KBM-7 (cell line): ENCODE results near the gene GRIK3.
"Not testable (repeated sequence)": the region's sequence is repeated elsewhere in the genome, so short reads cannot be mapped to it uniquely, and the experiment has no call there.

Source experiments
- DNase-seq: peaks from one replicate; pipeline ENCODE4 v3.0.0-alpha.2; 2015
- in situ Hi-C: fragments of 300-500 bp; cut with MboI; formaldehyde crosslinking; loops from 2 replicates; pipeline ENCODE4 v1.14.3; 2020; ENCODE audit warnings: low sequenced_read_pairs, low pct_unique_long_range_greater_than_20kb, mixed read lengths

The GRIK3 gene

DNA sequence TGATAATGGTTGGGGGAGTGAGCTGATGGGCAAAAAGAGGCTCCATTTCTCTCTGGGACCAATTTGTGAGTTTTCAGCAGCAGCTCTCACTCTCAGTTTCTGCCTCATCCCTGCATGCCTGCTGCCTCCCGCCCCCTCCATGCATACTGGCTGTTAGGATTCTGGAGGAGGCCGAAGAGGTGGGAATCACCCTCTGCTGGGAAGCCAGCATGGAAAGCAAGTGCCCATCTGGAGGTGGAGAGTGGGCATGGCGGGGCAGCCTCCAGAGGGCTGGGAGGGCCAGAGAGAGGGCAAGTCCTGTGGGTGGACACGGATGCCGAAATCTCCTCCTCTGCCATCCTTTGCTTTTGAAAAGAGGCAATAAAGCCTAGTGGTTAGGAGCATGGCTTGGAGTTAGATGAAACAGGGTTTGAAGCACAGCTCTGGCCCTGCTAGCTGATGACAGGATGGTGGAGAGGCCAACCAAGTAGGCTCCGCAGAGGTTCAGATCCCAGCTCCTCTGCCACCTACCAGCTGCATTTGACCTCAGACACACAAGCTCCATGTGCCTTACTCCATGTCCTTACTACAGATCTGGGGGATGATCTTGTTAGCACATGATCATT is 113.4 kb downstream of the GRIK3 start:
- in situ Hi-C loops, result no loop called here
- no peak for DNase-seq

- no peak for DNase-seq
- in situ Hi-C loops, result no loop called here
These were observed 113.9 kb downstream of the GRIK3 start for GRCh38 chr1:36920371-36920770.

DNA sequence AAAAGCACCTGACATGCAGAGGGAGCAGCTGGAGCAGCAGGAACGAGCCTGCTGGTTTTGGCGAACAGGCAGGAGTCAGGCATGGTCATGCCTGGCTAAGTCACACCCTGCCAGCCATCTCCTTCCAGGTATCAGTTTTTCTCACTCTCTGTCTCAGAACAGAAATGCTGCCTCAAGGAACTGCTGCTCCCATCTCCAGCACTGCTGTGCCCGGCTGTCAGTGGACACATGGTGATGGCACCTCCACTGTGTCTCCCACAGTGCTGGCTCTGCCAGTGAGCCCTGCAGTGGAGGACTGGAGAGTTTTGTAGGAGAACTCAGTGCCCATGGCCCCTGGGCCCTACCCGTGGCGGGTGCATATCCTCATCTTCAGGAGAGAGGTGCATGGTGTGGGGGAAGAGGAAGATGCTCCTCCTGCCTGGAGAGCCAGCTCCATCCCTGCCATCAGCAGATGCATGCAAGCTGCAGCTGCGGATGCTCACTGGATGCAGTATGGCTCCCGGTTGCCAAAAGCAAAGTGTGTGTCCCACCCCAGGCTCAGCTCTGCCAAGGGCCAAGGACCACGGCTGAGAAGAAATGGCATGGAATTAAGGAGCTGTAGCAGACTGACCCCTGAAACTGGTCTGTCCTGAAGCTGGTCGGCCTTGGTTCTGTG is 114.7 kb downstream of the GRIK3 start:
- DNase-seq, result no peak
- in situ Hi-C loops, result no loop called here

GRCh38 chr1:36918604-36919003 is 115.7 kb downstream of the GRIK3 start:
- DNase-seq, result no peak
- in situ Hi-C loops, result no loop called here

DNA sequence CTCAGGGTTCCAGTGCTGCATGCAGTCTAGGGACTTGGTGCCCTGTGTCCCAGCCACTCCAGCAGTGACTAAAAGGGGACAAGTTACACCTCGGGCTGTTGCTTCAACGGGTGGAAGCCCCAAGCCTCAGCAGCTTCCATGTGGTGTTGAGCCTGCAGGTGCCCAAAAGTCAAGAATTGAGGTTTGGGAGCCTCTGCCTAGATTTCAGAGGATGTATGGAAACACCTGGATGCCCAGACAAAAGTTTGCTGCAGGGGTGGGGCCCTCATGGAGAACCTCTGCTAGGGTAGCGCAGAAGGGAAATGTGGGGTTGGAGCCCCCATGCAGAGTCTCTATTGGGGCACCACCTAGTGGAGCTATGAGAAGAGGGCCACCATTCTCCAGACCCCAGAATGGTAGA is 117.8 kb downstream of the GRIK3 start:
- DNase-seq, in situ Hi-C loops: not testable (repeated sequence)

DNA sequence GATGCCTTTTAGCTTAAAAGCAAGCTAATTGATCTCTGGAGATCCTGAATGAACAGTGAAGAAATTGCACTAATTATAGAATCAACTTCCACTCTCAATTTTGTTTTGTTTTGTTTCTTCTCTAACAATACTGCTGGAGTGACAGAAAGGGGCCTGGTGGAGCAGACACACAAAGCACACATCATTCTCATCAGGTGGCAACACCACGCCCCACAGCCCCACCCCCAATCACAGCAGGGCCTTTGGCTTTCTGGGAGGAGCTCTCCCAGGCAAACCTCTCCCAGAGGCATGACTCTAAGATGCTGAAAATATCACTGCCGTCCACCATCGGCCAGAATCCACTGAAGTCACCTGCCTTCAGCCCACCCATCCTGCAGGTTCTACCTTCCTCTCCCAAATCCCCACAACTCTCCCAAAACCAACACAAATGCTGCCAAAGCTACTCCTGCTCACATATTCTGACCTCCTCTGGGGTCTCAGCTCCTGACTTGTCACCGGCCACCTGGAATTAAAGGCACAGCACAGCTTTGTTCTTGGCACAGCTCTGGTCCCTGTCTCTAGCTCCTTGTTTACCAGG is 120.7 kb downstream of the GRIK3 start:
- no peak for DNase-seq
- in situ Hi-C loops, result no loop called here

- in situ Hi-C loops, result no loop called here
- no peak for DNase-seq
These were observed 121.3 kb downstream of the GRIK3 start for GRCh38 chr1:36913016-36913415.

GRCh38 chr1:36912365-36912865 is 121.9 kb downstream of the GRIK3 start:
- no peak for DNase-seq
- in situ Hi-C loops, result no loop called here

GRCh38 chr1:36911561-36912364 is 122.6 kb downstream of the GRIK3 start:
- in situ Hi-C loops, result no loop called here
- no peak for DNase-seq

DNA sequence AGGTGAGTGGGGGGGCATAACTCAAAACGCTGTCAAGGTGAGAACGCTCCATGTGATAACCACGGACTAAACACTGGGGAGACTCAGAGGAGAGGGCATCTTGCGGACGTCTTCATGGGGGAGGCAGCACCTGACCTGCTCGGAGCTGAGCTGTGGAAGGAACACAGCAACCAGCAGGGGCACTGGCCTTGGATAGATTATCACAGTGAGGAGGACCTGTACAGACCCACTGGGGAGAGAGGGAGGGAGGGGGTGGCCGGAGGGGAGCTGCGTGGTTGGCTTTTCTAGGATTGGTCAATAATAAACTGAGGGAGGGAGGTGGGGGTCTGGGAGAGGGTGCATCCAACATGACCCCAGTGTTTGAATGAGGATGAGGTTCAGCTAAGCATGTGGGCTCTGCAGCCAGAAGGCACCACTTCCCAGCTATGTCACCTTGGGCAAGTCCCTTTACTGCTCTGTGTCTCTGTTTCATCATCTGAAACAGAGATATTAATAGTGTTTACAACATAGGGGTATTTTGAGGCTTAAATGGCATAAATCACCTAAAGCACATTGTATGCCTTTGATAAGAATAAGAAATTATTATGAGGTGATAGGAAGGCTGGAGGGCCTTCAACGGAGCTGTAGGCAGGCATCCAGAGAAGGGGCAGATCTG is 123.3 kb downstream of the GRIK3 start:
- in situ Hi-C loops, result no loop called here
- DNase-seq, result no peak

- in situ Hi-C loops, result no loop called here
- no peak for DNase-seq
These were observed 124.2 kb downstream of the GRIK3 start for GRCh38 chr1:36909946-36910725.

DNA sequence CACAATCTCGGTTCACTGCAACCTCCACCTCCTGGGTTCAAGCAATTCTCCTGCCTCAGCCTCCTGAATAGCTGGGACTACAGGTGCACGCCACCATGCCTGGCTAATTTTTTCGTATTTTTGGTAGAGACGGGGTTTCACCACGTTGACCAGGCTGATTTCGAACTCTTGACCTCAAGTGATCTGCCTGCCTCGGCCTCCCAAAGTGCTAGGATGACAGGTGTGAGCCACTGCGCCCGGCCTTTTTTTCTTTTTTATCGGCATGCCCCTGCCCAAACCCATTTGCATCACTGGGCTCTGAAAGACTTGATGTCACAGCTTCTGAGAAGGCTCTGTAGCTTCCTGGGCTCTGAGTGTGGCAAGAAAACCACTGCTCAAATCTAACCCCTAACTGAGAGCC is 125.0 kb downstream of the GRIK3 start:
- DNase-seq, in situ Hi-C loops: not testable (repeated sequence)

DNA sequence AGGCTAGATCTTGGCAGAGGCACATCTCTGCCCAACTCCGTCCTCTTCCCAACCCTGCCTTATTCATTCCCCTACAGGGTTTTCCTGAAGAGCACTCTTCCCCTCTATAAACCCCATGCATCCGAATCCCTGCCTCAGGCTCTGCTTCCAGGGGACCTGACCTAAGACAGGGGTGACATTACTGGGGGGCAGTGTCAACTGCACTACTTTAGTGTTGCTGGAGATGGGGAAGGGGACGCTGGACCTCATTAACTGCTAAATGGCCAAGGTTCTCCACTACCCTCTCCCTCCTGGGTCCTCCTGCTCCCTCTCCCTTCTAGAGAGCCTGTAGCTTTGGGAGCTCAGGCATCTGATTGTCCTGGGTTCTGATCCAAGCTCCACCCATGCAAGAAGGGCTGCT is 126.2 kb downstream of the GRIK3 start:
- DNase-seq, result no peak
- in situ Hi-C loops, result no loop called here

DNA sequence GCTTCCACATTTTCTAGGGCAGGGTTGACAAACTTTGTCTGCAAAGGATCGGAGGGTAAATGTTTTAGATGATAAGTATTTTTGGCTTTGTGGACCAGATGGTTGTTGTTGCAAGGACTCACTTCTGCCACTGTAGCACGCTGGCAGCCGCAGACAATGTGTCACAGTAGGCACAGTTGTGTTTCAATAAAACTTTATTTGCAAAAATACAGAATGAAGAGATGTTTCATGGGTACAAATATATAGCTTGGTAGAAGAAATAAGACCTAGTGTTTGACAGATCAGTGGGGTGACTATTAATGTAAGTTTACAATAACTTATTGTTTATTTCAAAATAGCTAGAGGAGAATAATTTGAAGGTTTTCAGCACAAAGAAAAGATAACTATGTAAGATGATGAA is 127.8 kb downstream of the GRIK3 start:
- no peak for DNase-seq
- in situ Hi-C loops, result no loop called here

DNA sequence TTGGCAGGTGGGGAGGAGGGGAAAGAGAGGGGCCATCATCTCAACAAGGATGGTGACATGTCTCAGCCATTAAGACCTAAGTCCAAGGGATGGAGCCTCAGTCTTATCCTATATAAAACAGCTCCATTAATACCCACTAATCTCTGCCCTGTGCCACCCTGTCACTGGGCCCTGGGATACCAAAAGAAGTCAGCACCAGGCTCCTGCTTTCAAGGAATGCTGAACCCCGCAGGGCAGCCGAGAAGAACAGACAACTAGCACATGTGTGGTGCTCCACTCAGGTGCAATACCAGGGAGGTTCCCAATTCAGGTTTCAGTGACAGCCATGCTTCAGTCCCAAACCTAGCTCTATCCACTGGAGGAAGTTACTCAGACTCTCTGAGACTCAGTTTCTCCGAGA is 128.4 kb downstream of the GRIK3 start:
- in situ Hi-C loops, result no loop called here
- DNase-seq, result no peak

GRCh38 chr1:36900128-36900527 is 134.2 kb downstream of the GRIK3 start:
- no peak for DNase-seq
- in situ Hi-C loops, result no loop called here

DNA sequence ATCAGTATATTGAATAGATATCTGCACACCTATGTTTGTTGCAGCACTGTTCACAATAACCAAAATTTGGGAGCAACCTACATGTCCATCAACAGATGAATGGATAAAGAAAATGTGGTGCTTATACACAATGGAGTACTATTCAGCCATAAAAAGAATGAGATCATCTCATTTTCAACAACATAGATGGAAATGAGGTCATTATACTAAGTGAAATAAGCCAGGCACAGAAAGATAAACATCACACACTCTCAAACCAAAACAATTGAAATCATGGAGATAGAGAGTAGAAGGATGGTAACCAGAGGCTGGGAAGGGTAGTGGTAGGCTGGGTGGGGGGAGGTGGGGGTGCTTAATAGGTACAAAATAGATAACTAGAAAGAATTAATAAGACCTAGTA is 136.5 kb downstream of the GRIK3 start:
- DNase-seq, in situ Hi-C loops: not testable (repeated sequence)

DNA sequence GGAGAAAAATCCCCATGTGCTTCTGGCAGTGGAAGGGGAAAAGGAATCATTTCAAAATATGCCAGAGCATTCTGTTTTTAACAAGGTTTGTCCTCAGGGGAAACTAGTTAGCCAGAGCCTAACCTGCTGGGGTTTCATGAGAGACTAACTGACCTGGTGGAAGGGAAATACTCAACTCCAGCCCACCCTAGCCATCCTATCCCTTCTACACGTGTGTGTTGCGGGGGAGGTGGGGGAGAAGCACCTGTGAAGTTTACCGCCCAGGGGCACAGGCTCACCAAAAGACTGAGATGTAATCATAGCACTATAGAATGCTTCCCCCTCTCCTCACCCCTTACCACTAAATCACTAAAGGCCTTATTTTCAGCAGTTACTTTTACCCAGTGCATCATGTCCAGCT is 139.5 kb downstream of the GRIK3 start:
- in situ Hi-C loops, result no loop called here
- no peak for DNase-seq

DNA sequence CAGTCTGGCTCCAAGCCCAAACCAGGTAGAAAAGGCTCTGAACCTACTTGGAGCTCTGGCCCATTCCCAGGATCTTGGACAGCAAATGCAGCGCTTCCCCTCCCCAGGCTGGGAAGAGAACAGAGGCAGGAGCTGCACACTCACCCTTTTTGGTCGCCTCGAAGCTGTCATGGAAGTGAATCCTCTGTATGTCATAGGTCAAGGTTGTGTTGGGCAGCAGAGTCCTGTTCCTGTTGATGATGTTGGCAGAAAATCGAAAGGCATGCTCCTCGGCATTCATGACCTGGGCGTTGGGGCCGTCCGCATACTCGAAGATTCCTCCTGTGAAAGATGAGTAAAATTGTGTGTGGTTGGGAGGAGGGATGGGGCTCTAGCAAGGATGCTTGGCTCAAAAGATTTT is 143.5 kb downstream of the GRIK3 start:
- DNase-seq, result no peak
- in situ Hi-C loops, result no loop called here
